HepG2 (cell line): ENCODE results near the gene CROCC. TPM values are rescaled to one million over a fixed set of nuclear protein-coding genes. Genes with fewer than 3 reads are reported as not detected.

ENCODE experiments used
- ATAC-seq: fragments of 200-7000 bp; cut with Tn5 transposase; 3 replicates; pipeline ENCODE4 v1.9.1; 2020; ENCODE audit warnings: mild to moderate bottlenecking, moderate library complexity
- BruUV-seq: library from RNA; stranded (reverse); fragments of 400-500 nt; replicated peaks from 2 replicates; lab custom pipeline; 2021; lab: Mats Ljungman, UMichigan
- CTCF ChIA-PET: fragments of 300-600 bp; formaldehyde crosslinking; extraction: SDS; loops from one replicate; lab custom pipeline; 2021; ENCODE audit warnings: low total read pairs, inconsistent platforms, low intra/inter-chr PET ratio; lab: Yijun Ruan, JAX
- POLR2A ChIA-PET: fragments of 350-600 bp; sonication (Branson Sonifier 250); formaldehyde crosslinking; loops from one replicate; lab custom pipeline; 2020; ENCODE audit warnings: antibody characterized with exemption, inconsistent platforms; lab: Yijun Ruan, JAX
- DNase-seq: peaks from one replicate; pipeline ENCODE4 v3.0.0-alpha.2; 2015; ENCODE audit warnings: low spot score
- FAIRE-seq: peaks from 3 replicates; lab custom pipeline; 2011; peaks lifted over from hg19 to GRCh38; lab: Jason Lieb, UNC
- H2AFZ ChIP-seq: one replicate; pipeline ENCODE4 v1.6.1; 2011; ENCODE audit warnings: low read length, inconsistent platforms
- H3K27ac ChIP-seq: fragments of 300-600 bp; 3 replicates; pipeline ENCODE4 v1.8.0; 2011; ENCODE audit warnings: mixed run types, mild to moderate bottlenecking, mixed read lengths, low read length, inconsistent platforms; ENCODE audit not compliant: insufficient read depth; ENCODE audit errors: extremely low read length
- H3K27me3 ChIP-seq, 2 experiments: fragments of 200-600 bp in 1 of 2; 2 replicates in 1 of 2; 3 replicates in 1 of 2; pipeline versions ENCODE4 v1.6.0 to v1.8.0; 2011; ENCODE audit warnings: low read length in 2 of 2, mild to moderate bottlenecking in 2 of 2, moderate library complexity in 2 of 2, inconsistent platforms in 1 of 2; ENCODE audit not compliant: insufficient read depth in 2 of 2, control insufficient read depth in 1 of 2
- H3K36me3 ChIP-seq, 2 experiments: fragments of 200-600 bp in 1 of 2; replicated peaks in 1 of 2; 2 replicates in 1 of 2; 3 replicates in 1 of 2; pipeline versions ENCODE4 v1.5.1 to v1.8.0; 2011; ENCODE audit warnings: low read length in 2 of 2, inconsistent platforms in 1 of 2; ENCODE audit not compliant: insufficient read depth in 2 of 2, control insufficient read depth in 1 of 2
- H3K4me1 ChIP-seq: 2 replicates; pipeline ENCODE4 v1.5.1; 2012; ENCODE audit warnings: low read length, inconsistent platforms; ENCODE audit not compliant: insufficient read depth
- H3K4me2 ChIP-seq: 2 replicates; pipeline ENCODE4 v1.6.0; 2011; ENCODE audit warnings: low read depth, low read length, inconsistent platforms
- H3K4me3 ChIP-seq, 3 experiments: fragments of 200-600 bp in 1 of 3; sonication (generic), shearing (Covaris generic) in 1 of 3; replicated peaks in 1 of 3; 2 replicates each; pipeline ENCODE4 v1.5.1; 2011 to 2016; ENCODE audit warnings: low read length in 3 of 3, inconsistent platforms in 2 of 3, low read depth in 2 of 3, mild to moderate bottlenecking in 2 of 3, control low read depth in 1 of 3, mixed read lengths in 1 of 3; ENCODE audit not compliant: insufficient read depth in 1 of 3
- H3K79me2 ChIP-seq: one replicate; pipeline ENCODE4 v1.6.1; 2011; ENCODE audit warnings: low read length, inconsistent platforms; ENCODE audit not compliant: insufficient read depth
- H3K9ac ChIP-seq: 2 replicates; pipeline ENCODE4 v1.6.0; 2011; ENCODE audit warnings: mild to moderate bottlenecking, low read depth, low read length, inconsistent platforms; ENCODE audit not compliant: insufficient read depth
- H3K9me3 ChIP-seq: 2 replicates; pipeline ENCODE4 v1.5.1; 2012; ENCODE audit warnings: mild to moderate bottlenecking, low read length
- H4K20me1 ChIP-seq: 2 replicates; pipeline ENCODE4 v1.6.0; 2011; ENCODE audit warnings: inconsistent platforms, mild to moderate bottlenecking, low read length, moderate library complexity; ENCODE audit not compliant: insufficient read depth
- CHD4 ChIP-seq: fragments of 200-600 bp; sonication (generic); IDR thresholded peaks from 2 replicates; pipeline ENCODE4 v1.7.0; 2017; ENCODE audit warnings: mild to moderate bottlenecking, low read length, borderline replicate concordance
- ZMYM3 ChIP-seq: sonication (generic); formaldehyde crosslinking; IDR thresholded peaks from 2 replicates; pipeline ENCODE4 v1.5.1; 2020; ENCODE audit warnings: mild to moderate bottlenecking, missing genetic modification reagents
- ZNF629 ChIP-seq: sonication (generic); formaldehyde crosslinking; conservative IDR thresholded peaks from 2 replicates; pipeline ENCODE4 v1.5.0; 2020; ENCODE audit warnings: missing genetic modification reagents
- ZNF879 ChIP-seq: sonication (generic); formaldehyde crosslinking; IDR thresholded peaks from 2 replicates; pipeline ENCODE4 v1.8.1; 2023; ENCODE audit warnings: missing genetic modification reagents
- WGBS: methylation state at CpG from one replicate; pipeline ENCODE4 v1.1.6; 2017; ENCODE audit warnings: low lambda C conversion rate; 5-methylcytosine and 5-hydroxymethylcytosine counted together
- in situ Hi-C: cut with HindIII; loops from 2 replicates; pipeline ENCODE4 v1.10.0; 2017; ENCODE audit warnings: low pct_unique_long_range_greater_than_20kb; ENCODE audit not compliant: extremely low pct_ligation_motif_present
- intact Hi-C: fragments of 100-400 bp; cut with micrococcal nuclease; formaldehyde crosslinking; loops from one replicate; pipeline ENCODE4 v1.10.0; 2022; ENCODE audit not compliant: unreplicated experiment
- polyA plus RNA-seq, 8 experiments: library from polyadenylated mRNA; depleted of rRNA in 3 of 8; stranded (reverse) in 7 of 8; unstranded in 1 of 8; fragments of >200 nt; fragmentation: Illumina TruSeq in 4 of 8; extraction: Trizol in 4 of 8; gene quantifications; 2 replicates each; pipeline versions ENCODE4 v1.2.1 to v1.2.3, GENCODE V29; 2011 to 2016; ENCODE audit warnings: low read depth in 4 of 8, missing spikeins in 1 of 8, mixed read lengths in 1 of 8; ENCODE audit not compliant: insufficient read depth in 1 of 8
- total RNA-seq, 5 experiments: library from RNA; depleted of rRNA; stranded (reverse); fragments of >200 nt; fragmentation: Illumina TruSeq; extraction: Trizol; gene quantifications; 2 replicates each; pipeline ENCODE4 v1.2.3, GENCODE V29; 2016; ENCODE audit warnings: low read depth in 1 of 5
- TF ChIP-seq, protein P1 (sequence below): sonication (generic); formaldehyde crosslinking; IDR thresholded peaks from 2 replicates; pipeline ENCODE4 v1.9.0; 2021; ENCODE audit warnings: missing genetic modification reagents, mild to moderate bottlenecking, borderline replicate concordance
- TF ChIP-seq, protein P2 (sequence below): sonication (generic); formaldehyde crosslinking; IDR thresholded peaks from 2 replicates; pipeline ENCODE4 v1.4.0; 2020; ENCODE audit warnings: missing genetic modification reagents

CROCC gene
- total and polyA plus RNA-seq, 2 of the 13 experiments (the other 11 are each of a cell fraction or from before 2014, with no cell fraction given): 7.8 to 15.5 TPM

DNA sequence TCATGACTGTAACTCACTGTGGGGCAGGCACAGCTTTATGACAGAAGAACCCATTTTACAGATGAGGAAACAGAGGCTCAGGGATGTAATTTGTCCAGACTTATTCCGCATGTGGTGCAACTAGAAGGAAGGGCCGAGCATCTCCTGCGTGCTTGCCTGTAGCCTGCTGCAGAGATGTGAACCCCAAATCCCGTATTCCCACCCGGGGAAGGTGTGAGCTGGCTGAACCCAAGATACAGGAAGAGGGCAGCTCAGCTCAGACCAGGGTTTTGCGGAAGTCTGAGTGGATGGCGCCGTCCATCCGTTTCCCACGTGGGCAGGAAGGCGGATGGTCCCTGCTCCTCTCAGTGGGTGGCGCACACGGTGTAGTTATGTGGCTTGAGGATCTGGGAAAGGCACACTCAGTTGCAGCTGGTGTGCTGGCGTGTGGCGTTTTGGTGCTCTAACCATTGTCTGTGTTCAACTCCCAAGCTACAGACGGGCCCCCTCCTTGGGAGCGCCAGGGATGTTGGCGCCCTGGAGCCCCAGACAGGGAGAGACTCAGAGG, 1.2 kb downstream of the CROCC start:
- 64% methylated on average over 14 of the region's 18 CpGs for WGBS
- CTCF ChIA-PET: no interaction called here
- Histone ChIP-seq H3K4me1 (peaks cover 8% of the 10 kb centered on the region; the same call in 1 of the 2 replicates), H3K27me3 (no peaks in the 10 kb centered on the region; a peak in 2 of 5 replicates), H3K4me3 (no peak overlapping the region), H3K4me2 (no peak overlapping the region), H2AFZ (no peak overlapping the region), H4K20me1 (no peaks in the 10 kb centered on the region), H3K79me2 (no peaks in the 10 kb centered on the region), H3K36me3 (no peaks in the 10 kb centered on the region), H3K27ac (no peak overlapping the region), H3K9me3 (no peaks in the 10 kb centered on the region), H3K9ac (no peak overlapping the region)
- DNase-seq (no peak), FAIRE-seq (no peak), ATAC-seq (no peak)
- TF ChIP-seq ZMYM3: peak; percentile 33; the same call in 1 of the 2 replicates
- TF ChIP-seq, protein P1, sequence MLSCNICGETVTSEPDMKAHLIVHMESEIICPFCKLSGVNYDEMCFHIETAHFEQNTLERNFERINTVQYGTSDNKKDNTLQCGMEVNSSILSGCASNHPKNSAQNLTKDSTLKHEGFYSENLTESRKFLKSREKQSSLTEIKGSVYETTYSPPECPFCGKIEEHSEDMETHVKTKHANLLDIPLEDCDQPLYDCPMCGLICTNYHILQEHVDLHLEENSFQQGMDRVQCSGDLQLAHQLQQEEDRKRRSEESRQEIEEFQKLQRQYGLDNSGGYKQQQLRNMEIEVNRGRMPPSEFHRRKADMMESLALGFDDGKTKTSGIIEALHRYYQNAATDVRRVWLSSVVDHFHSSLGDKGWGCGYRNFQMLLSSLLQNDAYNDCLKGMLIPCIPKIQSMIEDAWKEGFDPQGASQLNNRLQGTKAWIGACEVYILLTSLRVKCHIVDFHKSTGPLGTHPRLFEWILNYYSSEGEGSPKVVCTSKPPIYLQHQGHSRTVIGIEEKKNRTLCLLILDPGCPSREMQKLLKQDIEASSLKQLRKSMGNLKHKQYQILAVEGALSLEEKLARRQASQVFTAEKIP (CRISPR knock-in tag): no peak
- TF ChIP-seq ZNF879 (CRISPR knock-in tag): no peak
- peak; percentile 87 for TF ChIP-seq ZNF629 (CRISPR knock-in tag)
- peak; percentile 55; the same call in 1 of the 2 replicates for TF ChIP-seq CHD4
- TF ChIP-seq, protein P2, sequence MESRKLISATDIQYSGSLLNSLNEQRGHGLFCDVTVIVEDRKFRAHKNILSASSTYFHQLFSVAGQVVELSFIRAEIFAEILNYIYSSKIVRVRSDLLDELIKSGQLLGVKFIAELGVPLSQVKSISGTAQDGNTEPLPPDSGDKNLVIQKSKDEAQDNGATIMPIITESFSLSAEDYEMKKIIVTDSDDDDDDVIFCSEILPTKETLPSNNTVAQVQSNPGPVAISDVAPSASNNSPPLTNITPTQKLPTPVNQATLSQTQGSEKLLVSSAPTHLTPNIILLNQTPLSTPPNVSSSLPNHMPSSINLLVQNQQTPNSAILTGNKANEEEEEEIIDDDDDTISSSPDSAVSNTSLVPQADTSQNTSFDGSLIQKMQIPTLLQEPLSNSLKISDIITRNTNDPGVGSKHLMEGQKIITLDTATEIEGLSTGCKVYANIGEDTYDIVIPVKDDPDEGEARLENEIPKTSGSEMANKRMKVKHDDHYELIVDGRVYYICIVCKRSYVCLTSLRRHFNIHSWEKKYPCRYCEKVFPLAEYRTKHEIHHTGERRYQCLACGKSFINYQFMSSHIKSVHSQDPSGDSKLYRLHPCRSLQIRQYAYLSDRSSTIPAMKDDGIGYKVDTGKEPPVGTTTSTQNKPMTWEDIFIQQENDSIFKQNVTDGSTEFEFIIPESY (CRISPR knock-in tag): 0 out of 2 replicates have a peak, but pooled peaks have one; percentile 14
- BruUV-seq: no TSS peak
- in situ Hi-C loops: no loop called here
- POLR2A ChIA-PET: no interaction called here
- intact Hi-C loops: no loop called here
